ENCODE data around the gene XPO6.

XPO6 gene

GRCh38 chr16:28067604-28068379, 144.0 kb downstream of the XPO6 start:
- TF ChIP-seq CTCF (IDR thresholded peaks at IDR 0.05; ENCODE audit: low read depth, low read length) = no peak
- H3K4me3 ChIP-seq (ENCODE audit: low read depth, low read length) = no peak overlapping the region

GRCh38 chr16:28064706-28065249, 147.0 kb downstream of the XPO6 start:
- no peak for TF ChIP-seq CTCF (IDR thresholded peaks at IDR 0.05; ENCODE audit: low read depth, low read length)
- no peak overlapping the region for H3K4me3 ChIP-seq (ENCODE audit: low read depth, low read length)

GRCh38 chr16:28064150-28064549, 147.6 kb downstream of the XPO6 start:
- H3K4me3 ChIP-seq (ENCODE audit: low read depth, low read length) = no peak overlapping the region

GRCh38 chr16:28063591-28064061, 148.1 kb downstream of the XPO6 start, which contains the start of gene GSG1L:
Gene GSG1L (minus strand): TSS chr16:28063714. CDS start chr16:28063424, 290 bp downstream.
- H3K4me3 ChIP-seq (ENCODE audit: low read depth, low read length) = no peak within 1 kb of the TSS
- TF ChIP-seq CTCF (IDR thresholded peaks at IDR 0.05; ENCODE audit: low read depth, low read length) = no peak

More at GRCh38 chr16:28064150-28064549, 147.6 kb downstream of the XPO6 start:
- TF ChIP-seq CTCF (IDR thresholded peaks at IDR 0.05; ENCODE audit: low read depth, low read length) = no peak

- no peak for TF ChIP-seq CTCF (IDR thresholded peaks at IDR 0.05; ENCODE audit: low read depth, low read length)
- no peak overlapping the region for H3K4me3 ChIP-seq (ENCODE audit: low read depth, low read length)
Measured at GRCh38 chr16:28062847-28063521, 148.8 kb downstream of the XPO6 start.

GRCh38 chr16:28062261-28062846, 149.4 kb downstream of the XPO6 start:
- no peak for TF ChIP-seq CTCF (IDR thresholded peaks at IDR 0.05; ENCODE audit: low read depth, low read length)

More at GRCh38 chr16:28062261-28062846, 149.4 kb downstream of the XPO6 start:
- H3K4me3 ChIP-seq (ENCODE audit: low read depth, low read length) = no peak overlapping the region

Data from WI38 (cell line).